Upper lobe of left lung (tissue), 4 donors: ENCODE data around the gene ARMC6.

ENCODE experiments used
- POLR2A ChIP-seq, 4 donors: fragments of 450-650 bp; IDR thresholded peaks; one replicate each; pipeline ENCODE4 v1.5.1; 2016 to 2017; ENCODE audit warnings: antibody characterized with exemption in 4 of 4, mild to moderate bottlenecking in 2 of 4
- POLR2AphosphoS5 ChIP-seq, 2 donors: sonication (generic); formaldehyde crosslinking; IDR thresholded peaks; one replicate each; pipeline ENCODE4 v1.5.1; 2017; ENCODE audit warnings: antibody characterized with exemption in 2 of 2
- TF ChIP-seq, protein P1 (sequence below), 6 experiments: fragments of 450-650 bp in 4 of 6; fragments of 200-600 bp in 2 of 6; sonication (generic) in 2 of 6; IDR thresholded peaks; one replicate each; pipeline ENCODE4 v1.5.1; 2016 to 2019; ENCODE audit warnings: antibody characterized with exemption in 6 of 6

DNA sequence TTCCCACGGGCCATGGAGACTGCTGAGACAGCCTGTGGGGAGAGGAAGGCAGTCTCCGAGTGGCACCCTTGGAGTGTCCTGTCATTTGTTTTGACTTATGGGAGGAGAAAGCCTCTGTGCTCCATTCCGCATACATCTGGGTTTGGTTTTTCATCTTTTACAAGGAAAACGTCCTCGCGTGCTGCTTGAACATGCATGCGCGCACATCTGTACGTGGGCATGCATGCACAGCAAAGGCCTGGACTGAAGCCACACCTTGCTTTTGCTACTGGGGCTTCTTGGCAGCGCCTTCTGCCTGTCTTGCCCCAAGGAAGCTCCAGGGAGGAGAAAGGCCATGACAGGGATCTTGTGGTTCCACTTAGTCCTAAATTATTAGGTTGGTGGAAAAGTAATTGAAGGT lies 44.1 kb upstream of the ARMC6 start:
- no peak for TF ChIP-seq POLR2AphosphoS5 (IDR thresholded peaks at IDR 0.05)
- TF ChIP-seq, protein P1, sequence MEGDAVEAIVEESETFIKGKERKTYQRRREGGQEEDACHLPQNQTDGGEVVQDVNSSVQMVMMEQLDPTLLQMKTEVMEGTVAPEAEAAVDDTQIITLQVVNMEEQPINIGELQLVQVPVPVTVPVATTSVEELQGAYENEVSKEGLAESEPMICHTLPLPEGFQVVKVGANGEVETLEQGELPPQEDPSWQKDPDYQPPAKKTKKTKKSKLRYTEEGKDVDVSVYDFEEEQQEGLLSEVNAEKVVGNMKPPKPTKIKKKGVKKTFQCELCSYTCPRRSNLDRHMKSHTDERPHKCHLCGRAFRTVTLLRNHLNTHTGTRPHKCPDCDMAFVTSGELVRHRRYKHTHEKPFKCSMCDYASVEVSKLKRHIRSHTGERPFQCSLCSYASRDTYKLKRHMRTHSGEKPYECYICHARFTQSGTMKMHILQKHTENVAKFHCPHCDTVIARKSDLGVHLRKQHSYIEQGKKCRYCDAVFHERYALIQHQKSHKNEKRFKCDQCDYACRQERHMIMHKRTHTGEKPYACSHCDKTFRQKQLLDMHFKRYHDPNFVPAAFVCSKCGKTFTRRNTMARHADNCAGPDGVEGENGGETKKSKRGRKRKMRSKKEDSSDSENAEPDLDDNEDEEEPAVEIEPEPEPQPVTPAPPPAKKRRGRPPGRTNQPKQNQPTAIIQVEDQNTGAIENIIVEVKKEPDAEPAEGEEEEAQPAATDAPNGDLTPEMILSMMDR (IDR thresholded peaks at IDR 0.05) = no peak
- TF ChIP-seq POLR2A (IDR thresholded peaks at IDR 0.05) = no peak
